CD4-positive, alpha-beta T cell treated with Interleukin-15 for 4 hours (primary cell): ENCODE data around the gene ZNF784.
A peak's percentile ranks its signal among the peaks of the same experiment; 100 is the strongest.

Experiments used
- DNase-seq: peaks from one replicate; pipeline ENCODE4 v3.0.0-alpha.2; 2020; ENCODE audit warnings: low spot score

The ZNF784 gene

GRCh38 chr19:55602104-55603001 lies 22.0 kb downstream of the ZNF784 start:
- DNase-seq = no peak

DNA sequence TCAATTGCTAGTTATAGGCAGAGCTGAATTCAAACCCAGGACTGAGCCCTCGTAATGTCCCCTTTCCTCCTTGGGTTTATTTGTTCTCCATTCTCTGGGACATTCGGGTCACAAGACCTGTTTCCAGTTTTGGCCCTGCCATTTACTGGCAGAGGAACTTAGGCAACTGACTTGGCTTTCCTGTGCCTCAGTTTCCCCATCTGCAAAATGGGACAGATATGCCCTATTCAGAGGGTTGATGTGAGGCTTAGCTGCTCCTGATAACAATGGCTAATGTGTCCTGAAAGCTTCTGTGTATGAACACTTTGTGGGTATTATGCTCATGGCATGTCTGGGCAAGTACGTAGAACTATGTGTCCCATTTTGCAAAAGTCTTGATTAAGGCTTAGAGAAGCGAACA lies 23.3 kb downstream of the ZNF784 start:
- DNase-seq = no peak

- no peak for DNase-seq
Measured at GRCh38 chr19:55600662-55601028, 23.7 kb downstream of the ZNF784 start.

GRCh38 chr19:55599842-55600661 lies 24.3 kb downstream of the ZNF784 start, which contains the start of gene ZNF524:
Gene ZNF524 (plus strand): TSS chr19:55600288. CDS start chr19:55602113, 1,825 bp downstream.
- peak; percentile 85 for DNase-seq

DNA sequence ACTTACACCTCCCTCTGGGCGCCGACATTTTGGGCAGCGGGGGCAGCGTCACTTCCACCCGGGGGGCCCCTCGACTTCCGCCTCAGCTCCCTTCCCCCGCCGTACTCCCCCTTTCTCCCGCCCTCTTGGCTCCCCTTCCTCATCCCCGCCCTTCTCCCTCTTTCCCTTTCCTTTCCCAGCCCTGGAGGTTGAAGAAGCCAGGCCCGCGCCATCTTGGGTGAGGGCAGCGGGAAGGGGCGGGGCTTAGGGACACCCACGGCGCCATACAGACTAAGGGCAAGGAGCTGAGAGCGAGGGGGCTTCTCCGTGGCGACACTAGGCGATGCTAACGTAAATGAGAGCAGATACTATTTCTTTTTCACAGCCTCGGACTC lies 24.9 kb downstream of the ZNF784 start, which contains the start of gene FIZ1:
TSS of gene FIZ1 (minus strand) at position 50 of the 374 bp plus-strand sequence. CDS start 1,652 bp downstream, outside the sequence.
- peak; percentile 99 for DNase-seq

DNA sequence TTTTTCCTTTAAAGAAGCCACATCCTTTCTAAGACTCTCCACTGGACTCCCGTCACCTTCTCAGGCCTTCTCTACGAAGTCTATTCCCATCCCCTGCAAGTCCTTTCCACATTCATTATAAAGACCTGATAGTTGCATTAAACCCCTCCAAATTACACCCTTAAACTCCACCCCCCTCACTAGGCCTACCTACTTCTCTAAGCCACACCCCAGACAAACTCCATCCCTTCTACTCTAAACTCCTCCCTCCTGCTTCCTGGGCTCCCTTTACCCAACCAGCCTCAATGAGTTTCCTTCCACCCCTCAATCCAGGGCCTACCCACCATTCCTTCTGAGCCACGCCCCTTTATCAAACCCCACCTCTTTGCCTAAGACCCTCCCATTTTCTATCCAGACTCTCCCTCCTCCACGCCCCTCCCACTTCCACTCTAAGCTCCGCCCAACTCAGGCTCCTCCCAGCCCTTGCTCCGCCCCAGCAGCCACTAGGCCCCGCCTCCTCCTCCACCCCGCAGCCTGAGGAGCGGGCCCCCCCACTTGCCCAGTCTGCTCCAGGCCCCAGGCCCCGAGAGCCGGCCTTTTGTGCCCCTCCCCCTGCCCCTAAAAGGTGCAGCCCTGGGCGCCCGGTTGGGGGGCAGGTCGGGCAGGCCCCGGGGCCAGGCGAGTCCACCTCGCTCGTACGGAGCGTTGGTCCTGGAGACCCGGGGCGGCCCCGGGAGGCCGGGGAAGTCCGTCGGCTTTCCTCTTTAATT lies 25.5 kb downstream of the ZNF784 start:
- DNase-seq = peak; percentile 91

- no peak for DNase-seq
Measured at GRCh38 chr19:55598034-55598433, 26.3 kb downstream of the ZNF784 start.

GRCh38 chr19:55597501-55597921 lies 26.9 kb downstream of the ZNF784 start:
- DNase-seq = no peak

DNA sequence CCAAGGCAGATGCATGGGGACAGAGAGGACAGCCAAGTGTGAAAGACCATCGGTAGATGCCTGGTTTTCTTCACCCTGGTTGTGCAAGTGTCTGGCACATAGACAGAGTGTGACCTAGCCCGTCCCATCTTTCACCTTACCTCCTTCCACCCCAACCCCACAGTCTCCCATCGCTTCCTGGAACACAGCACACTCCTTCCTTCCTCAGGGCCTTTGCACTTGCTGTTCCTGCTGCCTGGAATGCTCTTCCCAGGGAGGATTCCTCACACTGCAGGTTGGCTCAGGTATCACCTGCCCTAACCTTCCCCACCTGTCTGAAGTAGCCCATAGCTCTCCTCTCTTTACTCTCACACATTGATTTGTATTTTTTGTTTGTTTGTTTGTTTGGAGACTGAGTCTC lies 28.1 kb downstream of the ZNF784 start:
- no peak for DNase-seq

GRCh38 chr19:55594996-55595545 lies 29.3 kb downstream of the ZNF784 start:
- no peak for DNase-seq

DNA sequence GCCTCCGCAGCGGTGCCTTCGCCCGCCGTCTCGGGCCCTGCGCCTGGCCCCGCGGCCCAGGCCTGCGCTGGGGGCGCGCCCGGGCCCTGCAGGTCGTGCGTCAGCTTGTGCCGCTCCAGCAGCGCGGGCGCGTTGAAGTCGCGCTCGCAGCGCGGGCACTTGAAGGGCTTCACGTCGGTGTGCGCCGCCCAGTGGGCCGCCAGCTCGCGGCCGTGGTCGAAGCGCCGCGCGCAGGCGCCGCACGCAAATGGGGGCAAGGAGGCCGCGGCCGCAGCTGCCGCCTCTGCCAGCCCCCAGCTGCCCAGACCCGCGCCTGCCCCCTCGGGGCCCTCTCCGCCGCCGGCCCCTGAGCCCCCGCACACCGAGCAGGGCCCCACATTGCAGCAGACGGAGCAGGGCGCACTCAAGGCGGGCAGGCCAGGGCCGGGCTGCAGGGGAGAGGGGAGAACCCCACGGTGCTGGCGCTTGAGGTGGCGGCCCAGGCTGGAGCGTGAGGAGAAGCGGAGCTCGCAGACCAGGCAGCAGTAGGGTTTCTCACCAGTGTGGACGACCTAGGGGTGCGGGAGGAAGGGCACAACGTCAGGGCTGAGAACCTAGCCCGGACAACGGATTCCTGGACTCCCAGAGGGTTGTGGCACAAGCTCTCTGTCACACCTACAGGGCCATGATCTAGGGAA lies 31.1 kb downstream of the ZNF784 start:
- no peak for DNase-seq

GRCh38 chr19:55592391-55593090 lies 31.8 kb downstream of the ZNF784 start:
- DNase-seq = no peak

DNA sequence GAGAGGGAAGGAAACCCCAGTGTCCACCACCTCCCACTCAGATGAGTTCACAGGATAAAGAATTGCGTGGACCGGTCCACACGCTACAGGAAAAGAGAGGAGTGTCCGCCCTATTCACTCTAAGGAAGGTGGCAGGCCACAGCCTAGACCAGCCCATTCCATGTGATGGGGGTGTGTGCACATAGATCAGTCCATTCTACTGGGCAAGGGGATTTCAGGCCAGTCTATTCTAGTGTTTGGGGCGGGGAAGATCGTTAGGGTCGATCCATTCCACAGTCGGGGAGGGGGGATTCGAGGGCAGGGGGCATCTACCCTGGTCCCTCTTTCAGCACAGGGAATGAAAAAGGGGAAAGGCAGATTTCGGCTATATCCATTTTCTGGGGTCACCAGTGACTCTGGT lies 32.8 kb downstream of the ZNF784 start:
- DNase-seq = no peak

DNA sequence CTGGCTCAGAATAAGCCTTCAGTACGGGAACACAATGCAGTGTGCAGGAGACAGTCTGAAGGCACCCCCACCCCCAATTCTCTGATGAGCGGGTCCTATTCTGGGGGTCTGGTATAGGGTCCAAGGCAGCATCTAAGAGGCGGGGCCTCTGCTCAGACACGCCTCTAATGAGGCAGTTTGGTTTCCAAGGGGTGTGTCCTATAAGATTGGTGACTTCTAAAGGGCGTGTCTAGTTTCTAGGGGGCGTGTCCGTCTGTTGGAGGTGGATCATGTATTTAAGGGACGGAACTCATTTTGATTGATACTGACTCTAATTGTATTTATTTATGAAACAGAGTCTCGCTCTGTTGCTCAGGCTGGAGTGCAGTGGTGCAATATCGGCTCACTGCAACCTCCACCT lies 33.7 kb downstream of the ZNF784 start:
- DNase-seq = no peak

GRCh38 chr19:55590109-55590508 lies 34.3 kb downstream of the ZNF784 start:
- no peak for DNase-seq

DNA sequence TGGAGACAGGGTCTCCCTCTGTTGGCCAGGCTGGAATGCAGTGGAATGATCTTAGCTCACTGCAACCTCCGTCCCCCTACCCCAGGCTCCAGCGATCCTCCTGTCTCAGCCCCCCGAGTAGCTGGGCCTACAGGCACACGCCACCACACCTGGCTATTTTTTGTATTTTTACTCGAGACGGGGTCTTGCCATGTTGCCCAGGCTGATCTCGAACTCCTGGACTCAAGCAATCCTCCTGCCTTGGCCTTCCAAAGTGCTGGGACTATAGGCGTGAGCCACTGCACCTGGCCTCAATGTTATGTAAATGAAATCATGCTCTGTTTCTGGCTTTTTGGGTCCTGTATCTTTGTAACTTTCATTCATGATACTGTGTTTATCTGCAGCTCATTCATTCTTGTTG lies 35.6 kb downstream of the ZNF784 start:
- DNase-seq = no peak

GRCh38 chr19:55586976-55587668 lies 37.2 kb downstream of the ZNF784 start:
- peak; percentile 94 for DNase-seq

GRCh38 chr19:55585658-55586339 lies 38.6 kb downstream of the ZNF784 start:
- peak; percentile 32 for DNase-seq

- DNase-seq = no peak
Measured at GRCh38 chr19:55584871-55585270, 39.5 kb downstream of the ZNF784 start.
